Liver (tissue), 3 donors: Measurements from ENCODE around the gene RAB3B.

Source experiments
- EGR1 ChIP-seq, 2 donors: IDR thresholded peaks; 2 replicates each; pipeline ENCODE4 v1.6.1; 2016 to 2018; ENCODE audit warnings: antibody characterized with exemption in 2 of 2, low read depth in 2 of 2
- FOXA1 ChIP-seq: IDR thresholded peaks from 2 replicates; pipeline ENCODE4 v1.6.1; 2016; ENCODE audit warnings: antibody characterized with exemption
- GABPA ChIP-seq, 2 donors: IDR thresholded peaks in 1 of 2; conservative IDR thresholded peaks in 1 of 2; 2 replicates each; pipeline ENCODE4 v1.6.1; 2016; ENCODE audit warnings: antibody characterized with exemption in 2 of 2, mild to moderate bottlenecking in 1 of 2, moderate library complexity in 1 of 2
- JUND ChIP-seq, 2 donors: IDR thresholded peaks; 2 replicates each; pipeline ENCODE4 v1.6.1; 2016; ENCODE audit warnings: antibody characterized with exemption in 2 of 2
- RAD21 ChIP-seq, 2 donors: IDR thresholded peaks; 2 replicates each; pipeline ENCODE4 v1.6.1; 2016; ENCODE audit warnings: antibody characterized with exemption in 2 of 2, mild to moderate bottlenecking in 2 of 2
- RXRA ChIP-seq, 2 donors: IDR thresholded peaks; 2 replicates each; pipeline ENCODE4 v1.6.1; 2017 to 2018; ENCODE audit warnings: antibody characterized with exemption in 2 of 2, mild to moderate bottlenecking in 1 of 2
- SP1 ChIP-seq: IDR thresholded peaks from 2 replicates; pipeline ENCODE4 v1.6.1; 2018; ENCODE audit warnings: antibody characterized with exemption, mild to moderate bottlenecking
- YY1 ChIP-seq: IDR thresholded peaks from 2 replicates; pipeline ENCODE4 v1.6.1; 2016; ENCODE audit warnings: antibody characterized with exemption, mild to moderate bottlenecking
- TF ChIP-seq, protein P1 (sequence below): IDR thresholded peaks from 2 replicates; pipeline ENCODE4 v1.6.1; 2016; ENCODE audit warnings: antibody characterized with exemption, mild to moderate bottlenecking
- TF ChIP-seq, protein P2 (sequence below): fragments of 150-350 bp; IDR thresholded peaks from 2 replicates; pipeline ENCODE4 v1.5.1; 2017; ENCODE audit warnings: improper control_type of control experiment, low read depth, low read length; ENCODE audit not compliant: missing input control
- TF ChIP-seq, protein P3 (sequence below): IDR thresholded peaks from 2 replicates; pipeline ENCODE4 v1.6.1; 2016; ENCODE audit warnings: antibody characterized with exemption
- TF ChIP-seq, protein P4 (sequence below): IDR thresholded peaks from 2 replicates; pipeline ENCODE4 v1.6.1; 2016; ENCODE audit warnings: antibody characterized with exemption
- donor health status: healthy.
- donor health status: healthy.

DNA sequence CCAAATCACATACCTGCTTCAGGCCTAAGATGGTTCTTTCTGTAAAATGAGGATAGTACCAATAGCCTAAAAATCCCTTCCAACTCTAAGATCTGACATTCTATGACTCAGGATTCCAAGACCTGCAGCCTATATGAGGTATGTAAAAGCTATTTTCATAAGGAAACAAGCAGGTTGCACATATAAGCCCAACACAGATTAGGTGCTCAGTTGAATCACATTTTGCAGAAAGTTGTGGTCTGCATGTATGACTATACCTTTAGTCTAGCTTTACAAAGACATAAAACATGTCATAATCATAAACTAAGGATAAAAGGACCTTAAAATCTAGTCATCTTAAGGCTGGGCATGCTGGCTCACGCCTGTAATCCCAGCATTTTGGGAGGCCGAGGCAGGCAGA is 35.8 kb upstream of the RAB3B start:
- TF ChIP-seq, protein P1, sequence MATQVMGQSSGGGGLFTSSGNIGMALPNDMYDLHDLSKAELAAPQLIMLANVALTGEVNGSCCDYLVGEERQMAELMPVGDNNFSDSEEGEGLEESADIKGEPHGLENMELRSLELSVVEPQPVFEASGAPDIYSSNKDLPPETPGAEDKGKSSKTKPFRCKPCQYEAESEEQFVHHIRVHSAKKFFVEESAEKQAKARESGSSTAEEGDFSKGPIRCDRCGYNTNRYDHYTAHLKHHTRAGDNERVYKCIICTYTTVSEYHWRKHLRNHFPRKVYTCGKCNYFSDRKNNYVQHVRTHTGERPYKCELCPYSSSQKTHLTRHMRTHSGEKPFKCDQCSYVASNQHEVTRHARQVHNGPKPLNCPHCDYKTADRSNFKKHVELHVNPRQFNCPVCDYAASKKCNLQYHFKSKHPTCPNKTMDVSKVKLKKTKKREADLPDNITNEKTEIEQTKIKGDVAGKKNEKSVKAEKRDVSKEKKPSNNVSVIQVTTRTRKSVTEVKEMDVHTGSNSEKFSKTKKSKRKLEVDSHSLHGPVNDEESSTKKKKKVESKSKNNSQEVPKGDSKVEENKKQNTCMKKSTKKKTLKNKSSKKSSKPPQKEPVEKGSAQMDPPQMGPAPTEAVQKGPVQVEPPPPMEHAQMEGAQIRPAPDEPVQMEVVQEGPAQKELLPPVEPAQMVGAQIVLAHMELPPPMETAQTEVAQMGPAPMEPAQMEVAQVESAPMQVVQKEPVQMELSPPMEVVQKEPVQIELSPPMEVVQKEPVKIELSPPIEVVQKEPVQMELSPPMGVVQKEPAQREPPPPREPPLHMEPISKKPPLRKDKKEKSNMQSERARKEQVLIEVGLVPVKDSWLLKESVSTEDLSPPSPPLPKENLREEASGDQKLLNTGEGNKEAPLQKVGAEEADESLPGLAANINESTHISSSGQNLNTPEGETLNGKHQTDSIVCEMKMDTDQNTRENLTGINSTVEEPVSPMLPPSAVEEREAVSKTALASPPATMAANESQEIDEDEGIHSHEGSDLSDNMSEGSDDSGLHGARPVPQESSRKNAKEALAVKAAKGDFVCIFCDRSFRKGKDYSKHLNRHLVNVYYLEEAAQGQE = no peak
- TF ChIP-seq, protein P2, sequence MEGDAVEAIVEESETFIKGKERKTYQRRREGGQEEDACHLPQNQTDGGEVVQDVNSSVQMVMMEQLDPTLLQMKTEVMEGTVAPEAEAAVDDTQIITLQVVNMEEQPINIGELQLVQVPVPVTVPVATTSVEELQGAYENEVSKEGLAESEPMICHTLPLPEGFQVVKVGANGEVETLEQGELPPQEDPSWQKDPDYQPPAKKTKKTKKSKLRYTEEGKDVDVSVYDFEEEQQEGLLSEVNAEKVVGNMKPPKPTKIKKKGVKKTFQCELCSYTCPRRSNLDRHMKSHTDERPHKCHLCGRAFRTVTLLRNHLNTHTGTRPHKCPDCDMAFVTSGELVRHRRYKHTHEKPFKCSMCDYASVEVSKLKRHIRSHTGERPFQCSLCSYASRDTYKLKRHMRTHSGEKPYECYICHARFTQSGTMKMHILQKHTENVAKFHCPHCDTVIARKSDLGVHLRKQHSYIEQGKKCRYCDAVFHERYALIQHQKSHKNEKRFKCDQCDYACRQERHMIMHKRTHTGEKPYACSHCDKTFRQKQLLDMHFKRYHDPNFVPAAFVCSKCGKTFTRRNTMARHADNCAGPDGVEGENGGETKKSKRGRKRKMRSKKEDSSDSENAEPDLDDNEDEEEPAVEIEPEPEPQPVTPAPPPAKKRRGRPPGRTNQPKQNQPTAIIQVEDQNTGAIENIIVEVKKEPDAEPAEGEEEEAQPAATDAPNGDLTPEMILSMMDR = no peak
- TF ChIP-seq GABPA (IDR thresholded peaks at IDR 0.05 in 1 of 2, conservative IDR thresholded peaks at IDR 0.05 in 1 of 2) (no peak), EGR1 (IDR thresholded peaks at IDR 0.05; ENCODE audit: low read depth in 2 of 2) (no peak), YY1 (no peak), JUND (IDR thresholded peaks at IDR 0.05) (no peak), RXRA (IDR thresholded peaks at IDR 0.05) (no peak), SP1 (no peak), FOXA1 (no peak), RAD21 (IDR thresholded peaks at IDR 0.05) (no peak)
- TF ChIP-seq, protein P3, sequence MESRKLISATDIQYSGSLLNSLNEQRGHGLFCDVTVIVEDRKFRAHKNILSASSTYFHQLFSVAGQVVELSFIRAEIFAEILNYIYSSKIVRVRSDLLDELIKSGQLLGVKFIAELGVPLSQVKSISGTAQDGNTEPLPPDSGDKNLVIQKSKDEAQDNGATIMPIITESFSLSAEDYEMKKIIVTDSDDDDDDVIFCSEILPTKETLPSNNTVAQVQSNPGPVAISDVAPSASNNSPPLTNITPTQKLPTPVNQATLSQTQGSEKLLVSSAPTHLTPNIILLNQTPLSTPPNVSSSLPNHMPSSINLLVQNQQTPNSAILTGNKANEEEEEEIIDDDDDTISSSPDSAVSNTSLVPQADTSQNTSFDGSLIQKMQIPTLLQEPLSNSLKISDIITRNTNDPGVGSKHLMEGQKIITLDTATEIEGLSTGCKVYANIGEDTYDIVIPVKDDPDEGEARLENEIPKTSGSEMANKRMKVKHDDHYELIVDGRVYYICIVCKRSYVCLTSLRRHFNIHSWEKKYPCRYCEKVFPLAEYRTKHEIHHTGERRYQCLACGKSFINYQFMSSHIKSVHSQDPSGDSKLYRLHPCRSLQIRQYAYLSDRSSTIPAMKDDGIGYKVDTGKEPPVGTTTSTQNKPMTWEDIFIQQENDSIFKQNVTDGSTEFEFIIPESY = no peak
- TF ChIP-seq, protein P4, sequence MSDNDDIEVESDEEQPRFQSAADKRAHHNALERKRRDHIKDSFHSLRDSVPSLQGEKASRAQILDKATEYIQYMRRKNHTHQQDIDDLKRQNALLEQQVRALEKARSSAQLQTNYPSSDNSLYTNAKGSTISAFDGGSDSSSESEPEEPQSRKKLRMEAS = no peak
